WERI-Rb-1 (cell line): ENCODE measurements around the gene SLC16A13.

Experiments used
- DNase-seq: peaks from one replicate; pipeline ENCODE4 v3.0.0-alpha.2; 2020
- H3K27ac ChIP-seq: fragments of 250-450 bp; sonication (Bioruptor Pico); 2 replicates; pipeline ENCODE4 v1.5.1; 2020; ENCODE audit warnings: mild to moderate bottlenecking, moderate library complexity
- H3K27me3 ChIP-seq: fragments of 250-450 bp; sonication (Bioruptor Pico); 2 replicates; pipeline ENCODE4 v1.5.1; 2021; ENCODE audit warnings: mild to moderate bottlenecking, low read depth, moderate library complexity; ENCODE audit not compliant: insufficient read depth, severe bottlenecking
- H3K36me3 ChIP-seq: fragments of 250-450 bp; sonication (Bioruptor Pico); 2 replicates; pipeline ENCODE4 v1.5.1; 2020; ENCODE audit warnings: mild to moderate bottlenecking, moderate library complexity
- H3K4me3 ChIP-seq: 2 replicates; pipeline ENCODE4 v1.5.1; 2011; ENCODE audit warnings: low read depth, mild to moderate bottlenecking, control low read depth, low read length
- H3K9me3 ChIP-seq: fragments of 250-450 bp; sonication (Bioruptor Pico); 2 replicates; pipeline ENCODE4 v1.5.1; 2021; ENCODE audit warnings: mild to moderate bottlenecking, moderate library complexity; ENCODE audit not compliant: severe bottlenecking
- TF ChIP-seq, protein P1 (sequence below): IDR thresholded peaks from 2 replicates; pipeline ENCODE4 v1.5.1; 2011; ENCODE audit warnings: low read depth, mild to moderate bottlenecking, control low read depth, inconsistent platforms, low read length

The SLC16A13 gene

DNA sequence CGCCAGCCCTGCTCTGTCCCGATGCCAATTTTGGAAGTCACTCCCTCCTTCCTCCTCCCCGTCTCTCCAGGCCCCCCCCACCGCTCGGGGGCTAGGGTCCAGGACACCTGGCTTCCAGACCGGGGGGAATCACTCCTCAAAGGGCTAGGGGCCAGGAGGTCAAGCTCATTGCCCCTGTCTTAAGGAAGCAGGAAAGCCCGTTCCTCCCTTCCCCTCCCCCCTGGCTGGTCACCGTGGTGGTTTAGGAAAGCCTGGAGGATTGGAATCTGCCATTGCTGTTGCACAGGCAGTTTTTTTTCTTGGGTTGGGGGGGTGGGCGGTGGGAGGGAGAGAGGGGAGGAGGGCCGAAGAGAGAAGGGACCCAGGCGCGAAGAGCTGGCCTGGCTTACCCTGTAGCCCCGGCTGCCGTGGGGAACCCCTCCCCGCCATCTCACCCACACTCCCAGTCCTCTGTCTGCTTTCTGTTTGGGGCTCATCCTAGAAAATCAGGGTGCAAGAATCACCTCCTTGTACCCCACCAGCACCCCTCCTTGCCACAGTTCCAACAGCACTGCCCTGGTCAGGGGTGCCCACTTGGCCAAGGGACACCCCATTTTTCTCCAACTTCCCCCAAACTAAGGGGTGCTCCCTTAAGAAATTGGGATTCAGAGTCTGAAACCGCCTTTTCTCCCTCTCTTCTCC is 15.8 kb upstream of the SLC16A13 start:
- H3K9me3 ChIP-seq: no peaks in the 10 kb centered on the region
- H3K27ac ChIP-seq: peak overlapping the region; percentile 55
- TF ChIP-seq, protein P1, sequence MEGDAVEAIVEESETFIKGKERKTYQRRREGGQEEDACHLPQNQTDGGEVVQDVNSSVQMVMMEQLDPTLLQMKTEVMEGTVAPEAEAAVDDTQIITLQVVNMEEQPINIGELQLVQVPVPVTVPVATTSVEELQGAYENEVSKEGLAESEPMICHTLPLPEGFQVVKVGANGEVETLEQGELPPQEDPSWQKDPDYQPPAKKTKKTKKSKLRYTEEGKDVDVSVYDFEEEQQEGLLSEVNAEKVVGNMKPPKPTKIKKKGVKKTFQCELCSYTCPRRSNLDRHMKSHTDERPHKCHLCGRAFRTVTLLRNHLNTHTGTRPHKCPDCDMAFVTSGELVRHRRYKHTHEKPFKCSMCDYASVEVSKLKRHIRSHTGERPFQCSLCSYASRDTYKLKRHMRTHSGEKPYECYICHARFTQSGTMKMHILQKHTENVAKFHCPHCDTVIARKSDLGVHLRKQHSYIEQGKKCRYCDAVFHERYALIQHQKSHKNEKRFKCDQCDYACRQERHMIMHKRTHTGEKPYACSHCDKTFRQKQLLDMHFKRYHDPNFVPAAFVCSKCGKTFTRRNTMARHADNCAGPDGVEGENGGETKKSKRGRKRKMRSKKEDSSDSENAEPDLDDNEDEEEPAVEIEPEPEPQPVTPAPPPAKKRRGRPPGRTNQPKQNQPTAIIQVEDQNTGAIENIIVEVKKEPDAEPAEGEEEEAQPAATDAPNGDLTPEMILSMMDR: no peak
- DNase-seq: peak; percentile 68
- H3K27me3 ChIP-seq: no peaks in the 10 kb centered on the region
- H3K4me3 ChIP-seq: peak overlapping the region; percentile 18
- no peaks in the 10 kb centered on the region; the same call in none of the 2 replicates for H3K36me3 ChIP-seq

DNA sequence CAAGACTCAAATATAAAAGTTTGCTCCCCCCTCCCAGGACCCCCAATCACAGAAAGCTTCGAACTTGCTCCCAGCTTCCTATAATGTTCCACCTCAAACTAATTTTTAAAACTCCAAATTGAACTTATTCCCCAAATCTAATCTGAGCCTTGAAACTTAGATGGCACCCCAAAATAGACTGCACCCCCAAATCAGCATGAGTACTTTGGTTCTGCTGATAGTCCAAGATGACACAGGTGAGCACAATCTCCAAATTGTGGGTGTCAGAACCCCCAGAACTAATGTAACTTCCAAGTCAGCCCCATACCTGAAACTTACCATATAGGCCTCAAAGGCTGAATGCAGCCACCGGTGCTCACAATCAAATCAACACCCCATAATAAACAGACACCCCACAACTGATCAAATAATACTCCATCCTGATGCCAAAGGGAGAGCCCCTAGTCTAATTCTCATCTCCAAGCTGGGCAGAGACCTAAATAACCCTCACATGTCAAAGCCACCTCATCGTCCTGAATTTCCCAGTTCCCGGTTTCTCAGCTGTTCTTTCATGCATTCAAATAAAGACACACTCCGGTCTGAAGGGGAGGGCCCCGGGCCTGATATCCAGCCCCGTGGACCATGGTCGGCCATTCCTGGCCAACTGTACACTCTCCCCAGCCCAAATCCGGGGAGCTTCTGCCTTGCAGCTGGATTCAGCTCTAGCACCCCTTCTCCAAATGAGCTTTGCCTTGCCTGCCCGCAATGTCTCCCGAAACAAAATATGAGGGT is 14.7 kb upstream of the SLC16A13 start:
- H3K27ac ChIP-seq: no peak overlapping the region
- H3K27me3 ChIP-seq: no peaks in the 10 kb centered on the region
- TF ChIP-seq, protein P1: no peak
- DNase-seq: no peak
- no peaks in the 10 kb centered on the region for H3K9me3 ChIP-seq
- no peak overlapping the region for H3K4me3 ChIP-seq
- H3K36me3 ChIP-seq: no peaks in the 10 kb centered on the region; the same call in none of the 2 replicates

DNA sequence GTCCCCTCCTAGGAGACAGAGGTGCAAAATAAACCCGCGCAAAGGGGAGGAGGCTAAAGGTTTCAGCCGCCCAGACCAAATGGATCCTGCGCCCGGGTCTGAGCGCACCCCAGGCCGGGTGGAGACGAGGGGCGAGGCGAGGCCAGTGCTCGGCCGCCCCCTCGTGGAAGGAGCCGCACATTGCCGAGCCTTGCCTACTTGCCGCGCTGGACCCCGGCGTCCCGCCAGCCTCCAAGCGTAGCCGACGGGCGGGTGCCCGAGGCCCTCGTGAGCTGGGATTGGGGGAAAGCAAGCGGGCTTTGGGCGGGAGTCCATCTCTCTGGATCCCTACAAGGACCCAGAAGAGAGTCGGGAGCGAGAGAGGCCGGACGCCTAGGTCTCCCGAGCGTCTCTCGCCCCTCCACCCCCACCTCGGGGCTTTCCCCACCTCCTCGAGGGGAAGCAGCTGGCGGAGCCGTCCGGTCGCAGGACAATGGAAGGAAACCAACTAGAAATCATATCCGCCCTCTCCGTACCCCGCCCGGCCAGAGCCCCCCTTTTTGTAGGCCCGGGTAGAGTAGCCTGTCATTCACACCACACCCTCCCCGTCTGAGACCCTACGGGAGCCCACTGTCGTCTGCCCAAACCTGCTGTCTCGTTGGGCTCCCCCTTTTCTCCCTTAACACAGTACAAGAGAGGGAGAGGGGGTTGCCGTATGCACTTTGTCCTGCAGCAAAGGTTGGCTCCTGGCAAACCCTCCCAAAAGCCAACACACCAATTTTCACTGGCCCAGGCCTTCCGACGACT is 13.6 kb upstream of the SLC16A13 start:
- TF ChIP-seq, protein P1: peak; percentile 94
- H3K4me3 ChIP-seq: peak overlapping the region; percentile 46
- no peaks in the 10 kb centered on the region for H3K27me3 ChIP-seq
- peak overlapping the region; percentile 60 for H3K27ac ChIP-seq
- peak; percentile 80 for DNase-seq
- no peaks in the 10 kb centered on the region; the same call in none of the 2 replicates for H3K36me3 ChIP-seq
- H3K9me3 ChIP-seq: no peaks in the 10 kb centered on the region

DNA sequence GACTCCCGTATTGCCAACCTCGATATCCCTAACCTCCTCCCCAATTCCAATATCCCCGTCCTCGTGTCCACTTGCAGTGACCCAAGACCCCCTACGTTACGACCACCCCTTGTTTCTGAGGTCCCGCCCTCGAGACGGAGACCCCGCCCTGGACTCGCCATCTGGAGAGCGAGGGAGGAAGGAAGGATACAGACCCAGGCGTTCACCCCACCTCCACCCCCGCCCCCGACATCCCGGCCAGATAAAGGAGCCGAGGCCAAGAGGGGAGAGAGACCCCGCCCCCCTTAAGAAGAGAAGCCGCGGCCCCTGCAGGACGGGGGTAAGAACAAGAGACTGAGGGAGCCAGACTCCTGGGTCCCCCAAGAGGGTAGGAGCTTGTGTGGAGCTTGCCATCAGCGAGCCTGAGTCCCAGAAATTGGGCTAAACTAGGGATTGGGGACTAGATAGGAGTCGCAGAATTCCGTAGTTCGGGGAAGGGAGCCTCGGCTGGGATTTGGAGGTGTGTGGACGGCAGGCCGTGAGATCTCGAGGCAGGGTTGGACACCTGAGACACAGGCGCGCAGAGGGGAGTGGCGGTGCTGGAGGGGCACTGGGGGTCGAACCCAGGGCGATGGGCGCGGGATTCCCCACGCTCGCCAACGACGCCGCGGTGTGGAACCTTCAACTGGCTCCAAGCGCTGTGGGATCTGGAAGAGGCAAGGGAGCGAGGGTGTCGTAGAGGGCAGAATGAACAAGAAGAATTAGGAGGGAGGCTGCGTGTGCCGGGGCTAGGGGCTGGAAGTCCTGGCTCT is 12.8 kb upstream of the SLC16A13 start, which contains the start of gene BCL6B:
Gene BCL6B, plus strand, starts transcription at position 270 of the 791 bp plus-strand sequence. CDS start 622 bp downstream, outside the sequence.
- Histone ChIP-seq H3K4me3 (peak within 1 kb of the TSS; percentile 46), H3K27me3 (no peaks in the 10 kb centered on the region), H3K27ac (peak within 1 kb of the TSS; percentile 60), H3K9me3 (no peaks in the 10 kb centered on the region), H3K36me3 (no peaks in the 10 kb centered on the region; the same call in 1 of the 2 replicates)
- peak; percentile 51 for DNase-seq
- TF ChIP-seq, protein P1: no peak
